A673 (cell line): ENCODE measurements around the gene MAML3.

Source experiments
- CTCF ChIP-seq: fragments of 300-800, 200-600 bp; sonication (generic); conservative IDR thresholded peaks from 2 replicates; pipeline ENCODE4 v1.5.1; 2017; ENCODE audit warnings: low read depth, mild to moderate bottlenecking, antibody characterized with exemption, low read length, moderate library complexity, mixed read lengths
- EZH2 ChIP-seq: fragments of 200-600 bp; sonication (generic); IDR thresholded peaks from 2 replicates; pipeline ENCODE4 v1.6.1; 2017; ENCODE audit warnings: borderline replicate concordance, low read depth, mild to moderate bottlenecking, mixed read lengths, antibody characterized with exemption, low read length; ENCODE audit not compliant: poor library complexity, severe bottlenecking

- TF ChIP-seq EZH2 = no peak
- no peak for TF ChIP-seq CTCF
These were observed 88.6 kb downstream of the MAML3 start for GRCh38 chr4:140065393-140065792.
